Keratinocyte (primary cell): ENCODE results near the gene INSYN1. TPM values are rescaled to one million over a fixed set of nuclear protein-coding genes. Genes with fewer than 3 reads are reported as not detected.

ENCODE experiments used
- DNase-seq: peaks from one replicate; pipeline ENCODE4 v3.0.0-alpha.2; 2011; ENCODE audit warnings: low read depth, missing footprints, low spot score
- FAIRE-seq: peaks from 2 replicates; lab custom pipeline; 2011; peaks lifted over from hg19 to GRCh38; lab: Jason Lieb, UNC
- H2AFZ ChIP-seq: 2 replicates; pipeline ENCODE4 v1.6.0; 2012; ENCODE audit warnings: low read length, control low read depth, inconsistent platforms; ENCODE audit not compliant: control insufficient read depth
- H3K27ac ChIP-seq: 2 replicates; pipeline ENCODE4 v1.5.1; 2011; ENCODE audit warnings: low read length; ENCODE audit not compliant: control insufficient read depth, insufficient read depth
- H3K27me3 ChIP-seq: 3 replicates; pipeline ENCODE4 v1.6.0; 2011; ENCODE audit warnings: low read length; ENCODE audit not compliant: control insufficient read depth, insufficient read depth; ENCODE audit errors: extremely low read depth
- H3K36me3 ChIP-seq, 2 experiments: 2 replicates in 1 of 2; 3 replicates in 1 of 2; pipeline ENCODE4 v1.5.1; 2011; ENCODE audit warnings: low read length in 2 of 2, mild to moderate bottlenecking in 1 of 2; ENCODE audit not compliant: control insufficient read depth in 2 of 2, insufficient read depth in 2 of 2; ENCODE audit errors: extremely low read depth in 1 of 2
- H3K4me1 ChIP-seq: 3 replicates; pipeline ENCODE4 v1.5.1; 2011; ENCODE audit warnings: low read length; ENCODE audit not compliant: control insufficient read depth, insufficient read depth; ENCODE audit errors: extremely low read depth
- H3K4me2 ChIP-seq: 3 replicates; pipeline ENCODE4 v1.6.0; 2011; ENCODE audit warnings: low read depth, low read length; ENCODE audit not compliant: control insufficient read depth, insufficient read depth; ENCODE audit errors: extremely low read depth
- H3K4me3 ChIP-seq, 3 experiments: fragments of 200-600 bp in 1 of 3; sonication (generic) in 1 of 3; 2 replicates in 2 of 3; 3 replicates in 1 of 3; pipeline ENCODE4 v1.5.1; 2011 to 2016; ENCODE audit warnings: low read length in 3 of 3, mild to moderate bottlenecking in 3 of 3, control low read depth in 2 of 3, inconsistent platforms in 1 of 3, low read depth in 1 of 3, mixed read lengths in 1 of 3, mixed run types in 1 of 3, moderate library complexity in 1 of 3; ENCODE audit not compliant: control insufficient read depth in 2 of 3, insufficient read depth in 2 of 3; ENCODE audit errors: extremely low read depth in 1 of 3
- H3K79me2 ChIP-seq: 2 replicates; pipeline ENCODE4 v1.6.0; 2012; ENCODE audit warnings: low read length; ENCODE audit not compliant: control insufficient read depth, insufficient read depth
- H3K9ac ChIP-seq: 3 replicates; pipeline ENCODE4 v1.6.0; 2011; ENCODE audit warnings: low read length; ENCODE audit not compliant: control insufficient read depth, insufficient read depth; ENCODE audit errors: extremely low read depth
- H3K9me1 ChIP-seq: 3 replicates; pipeline ENCODE4 v1.6.0; 2011; ENCODE audit warnings: low read length; ENCODE audit not compliant: control insufficient read depth, insufficient read depth; ENCODE audit errors: extremely low read depth
- H3K9me3 ChIP-seq: 2 replicates; pipeline ENCODE4 v1.5.1; 2012; ENCODE audit warnings: low read depth, low read length; ENCODE audit not compliant: control insufficient read depth
- H4K20me1 ChIP-seq: 3 replicates; pipeline ENCODE4 v1.6.0; 2011; ENCODE audit warnings: low read length; ENCODE audit not compliant: control insufficient read depth, insufficient read depth; ENCODE audit errors: extremely low read depth
- EZH2 ChIP-seq: IDR thresholded peaks from one replicate; pipeline ENCODE4 v1.6.1; 2012; ENCODE audit warnings: inconsistent platforms, mild to moderate bottlenecking, low read length, moderate library complexity
- dilution Hi-C: fragments of 300-500 bp; cut with MboI; formaldehyde crosslinking; loops from one replicate; pipeline ENCODE4 v1.7.0; 2020; ENCODE audit warnings: low sequenced_read_pairs; ENCODE audit not compliant: extremely low pct_ligation_motif_present
- polyA plus RNA-seq, 5 experiments: library from polyadenylated mRNA; depleted of rRNA in 3 of 5; stranded (reverse) in 3 of 5; stranded (forward) in 1 of 5; unstranded in 1 of 5; fragments of >200 nt; gene quantifications; 1 replicate in 1 of 5; 2 replicates in 3 of 5; 3 replicates in 1 of 5; pipeline versions ENCODE4 v1.2.1 to v1.2.3, GENCODE V29; 2011 to 2012; ENCODE audit warnings: missing spikeins in 2 of 5, low read depth in 1 of 5, low replicate concordance in 1 of 5
- TF ChIP-seq, protein P1 (sequence below), 3 experiments: IDR thresholded peaks in 1 of 3; conservative IDR thresholded peaks in 1 of 3; optimal IDR thresholded peaks in 1 of 3; 2 replicates in 2 of 3; 3 replicates in 1 of 3; pipeline versions ENCODE3 to v1.5.1; 2011; ENCODE audit warnings: low read length in 3 of 3, mild to moderate bottlenecking in 3 of 3, moderate library complexity in 2 of 3, control low read depth in 1 of 3, inconsistent platforms in 1 of 3; ENCODE audit not compliant: insufficient read depth in 2 of 3; ENCODE audit errors: extremely low read depth in 1 of 3

INSYN1 gene
- polyA plus RNA-seq, 1 donor (not counting 4 experiments of a cell fraction or from before 2014, with no cell fraction given) = 0.47 TPM

GRCh38 chr15:73716417-73716816, 36.7 kb downstream of the INSYN1 start:
- no peaks in the 10 kb centered on the region for H3K9me1 ChIP-seq
- DNase-seq (no peak), FAIRE-seq (no peak)
- no peak overlapping the region for H3K4me3 ChIP-seq
- H3K79me2 ChIP-seq = no peaks in the 10 kb centered on the region
- no peak overlapping the region for H3K9ac ChIP-seq
- no peaks in the 10 kb centered on the region for H3K9me3 ChIP-seq
- H3K4me1 ChIP-seq = no peaks in the 10 kb centered on the region
- H3K36me3 ChIP-seq = peaks cover 13 to 17% of the 10 kb centered on the region in 2 experiments
- H3K27ac ChIP-seq = no peak overlapping the region
- H3K27me3 ChIP-seq = peaks cover 3% of the 10 kb centered on the region
- TF ChIP-seq EZH2 = no peak
- TF ChIP-seq, protein P1, sequence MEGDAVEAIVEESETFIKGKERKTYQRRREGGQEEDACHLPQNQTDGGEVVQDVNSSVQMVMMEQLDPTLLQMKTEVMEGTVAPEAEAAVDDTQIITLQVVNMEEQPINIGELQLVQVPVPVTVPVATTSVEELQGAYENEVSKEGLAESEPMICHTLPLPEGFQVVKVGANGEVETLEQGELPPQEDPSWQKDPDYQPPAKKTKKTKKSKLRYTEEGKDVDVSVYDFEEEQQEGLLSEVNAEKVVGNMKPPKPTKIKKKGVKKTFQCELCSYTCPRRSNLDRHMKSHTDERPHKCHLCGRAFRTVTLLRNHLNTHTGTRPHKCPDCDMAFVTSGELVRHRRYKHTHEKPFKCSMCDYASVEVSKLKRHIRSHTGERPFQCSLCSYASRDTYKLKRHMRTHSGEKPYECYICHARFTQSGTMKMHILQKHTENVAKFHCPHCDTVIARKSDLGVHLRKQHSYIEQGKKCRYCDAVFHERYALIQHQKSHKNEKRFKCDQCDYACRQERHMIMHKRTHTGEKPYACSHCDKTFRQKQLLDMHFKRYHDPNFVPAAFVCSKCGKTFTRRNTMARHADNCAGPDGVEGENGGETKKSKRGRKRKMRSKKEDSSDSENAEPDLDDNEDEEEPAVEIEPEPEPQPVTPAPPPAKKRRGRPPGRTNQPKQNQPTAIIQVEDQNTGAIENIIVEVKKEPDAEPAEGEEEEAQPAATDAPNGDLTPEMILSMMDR (optimal IDR thresholded peaks at IDR 0.05 in 1 of 3, IDR thresholded peaks at IDR 0.05 in 1 of 3, conservative IDR thresholded peaks at IDR 0.05 in 1 of 3; ENCODE audit: extremely low read depth in 1 of 3, insufficient read depth in 2 of 3, low read length in 3 of 3) = no peak
- H3K4me2 ChIP-seq = no peak overlapping the region
- H2AFZ ChIP-seq = no peak overlapping the region
- dilution Hi-C loops = no loop called here
- H4K20me1 ChIP-seq = peaks cover 3% of the 10 kb centered on the region

- Histone ChIP-seq H3K4me1 (no peaks in the 10 kb centered on the region), H3K4me2 (no peak overlapping the region), H3K36me3 (peaks cover 21 to 25% of the 10 kb centered on the region in 2 experiments), H3K9me3 (no peaks in the 10 kb centered on the region), H3K9ac (no peak overlapping the region), H2AFZ (no peak overlapping the region), H3K9me1 (no peaks in the 10 kb centered on the region), H3K27ac (no peak overlapping the region), H3K79me2 (no peaks in the 10 kb centered on the region), H3K4me3 (no peak overlapping the region), H3K27me3 (peaks cover 3% of the 10 kb centered on the region), H4K20me1 (peaks cover 3% of the 10 kb centered on the region)
- dilution Hi-C loops = no loop called here
- DNase-seq (no peak), FAIRE-seq (no peak)
- TF ChIP-seq, protein P1 (optimal IDR thresholded peaks at IDR 0.05 in 1 of 3, IDR thresholded peaks at IDR 0.05 in 1 of 3, conservative IDR thresholded peaks at IDR 0.05 in 1 of 3; ENCODE audit: extremely low read depth in 1 of 3, insufficient read depth in 2 of 3, low read length in 3 of 3) = no peak
- no peak for TF ChIP-seq EZH2
Observed at GRCh38 chr15:73715417-73715816, 37.7 kb downstream of the INSYN1 start.
